GM10266 (cell line): ENCODE data around the gene NFE2L2.

ENCODE experiments used
- DNase-seq: peaks from one replicate; pipeline ENCODE4 v3.0.0; 2012; ENCODE audit errors: extremely low spot score
- CTCF ChIP-seq: IDR thresholded peaks from 2 replicates; pipeline ENCODE4 v1.5.1; 2012; ENCODE audit warnings: mild to moderate bottlenecking, low read depth; ENCODE audit not compliant: control insufficient read depth, insufficient read depth; ENCODE audit errors: missing control alignments

The NFE2L2 gene

GRCh38 chr2:177242121-177242987 lies 22.2 kb downstream of the NFE2L2 start:
- DNase-seq: no peak
- TF ChIP-seq CTCF: no peak

GRCh38 chr2:177241711-177242120 lies 22.8 kb downstream of the NFE2L2 start:
- no peak for TF ChIP-seq CTCF
- DNase-seq: no peak

GRCh38 chr2:177239932-177240630 lies 24.4 kb downstream of the NFE2L2 start:
- TF ChIP-seq CTCF: no peak
- peak; percentile 21 for DNase-seq

GRCh38 chr2:177239053-177239452 lies 25.5 kb downstream of the NFE2L2 start:
- no peak for TF ChIP-seq CTCF
- DNase-seq: no peak

- no peak for DNase-seq
- TF ChIP-seq CTCF: no peak
Measured at GRCh38 chr2:177237932-177238331, 26.6 kb downstream of the NFE2L2 start.

- TF ChIP-seq CTCF: no peak
- no peak for DNase-seq
Measured at GRCh38 chr2:177235855-177236437, 28.6 kb downstream of the NFE2L2 start.
